ENCODE data around the gene DAP. TPM values are rescaled to one million over a fixed set of nuclear protein-coding genes. Genes with fewer than 3 reads are reported as not detected.

DAP gene
- total RNA-seq, 4 donors from 2014 or later, result 24.3 to 42.4 (median 37.0) TPM

DNA sequence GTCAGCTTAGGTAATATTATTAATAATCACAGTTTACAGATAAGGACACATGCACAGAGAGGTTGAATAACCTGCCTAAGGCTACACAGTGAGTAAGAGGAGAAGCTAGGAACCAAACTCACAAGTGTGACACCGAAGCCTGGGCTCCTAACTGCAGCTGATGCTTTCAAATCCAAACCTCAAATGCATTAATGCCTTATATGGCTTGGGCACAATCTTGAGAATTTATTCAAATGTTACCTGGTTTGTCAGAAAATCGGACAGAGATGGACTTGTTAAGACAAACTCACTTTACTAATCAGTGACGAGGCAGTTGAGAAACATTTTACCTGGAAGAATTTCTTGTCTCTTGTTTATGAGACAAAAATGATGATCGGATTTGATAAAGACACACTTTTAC lies 54.7 kb downstream of the DAP start:
- intact Hi-C loops (cut with DNase I), result no loop called here
- no peaks in the 10 kb centered on the region for H3K27me3 ChIP-seq
- no peak overlapping the region for H3K27ac ChIP-seq (replicated peaks in 1 of 4)
- WGBS, result 96% methylated on average over 4 of the region's 4 CpGs
- H3K4me3 ChIP-seq, result no peak overlapping the region
- DNase-seq (ENCODE audit: extremely low spot score), result no peak
- peaks cover 0 to 8% (median 0%) of the 10 kb centered on the region in 4 donors for H3K36me3 ChIP-seq
- TF ChIP-seq POLR2AphosphoS5 (IDR thresholded peaks at IDR 0.05) (no peak), POLR2A (IDR thresholded peaks at IDR 0.05; ENCODE audit: low read depth) (no peak), EP300 (IDR thresholded peaks at IDR 0.05) (no peak)
- TF ChIP-seq, protein P1, sequence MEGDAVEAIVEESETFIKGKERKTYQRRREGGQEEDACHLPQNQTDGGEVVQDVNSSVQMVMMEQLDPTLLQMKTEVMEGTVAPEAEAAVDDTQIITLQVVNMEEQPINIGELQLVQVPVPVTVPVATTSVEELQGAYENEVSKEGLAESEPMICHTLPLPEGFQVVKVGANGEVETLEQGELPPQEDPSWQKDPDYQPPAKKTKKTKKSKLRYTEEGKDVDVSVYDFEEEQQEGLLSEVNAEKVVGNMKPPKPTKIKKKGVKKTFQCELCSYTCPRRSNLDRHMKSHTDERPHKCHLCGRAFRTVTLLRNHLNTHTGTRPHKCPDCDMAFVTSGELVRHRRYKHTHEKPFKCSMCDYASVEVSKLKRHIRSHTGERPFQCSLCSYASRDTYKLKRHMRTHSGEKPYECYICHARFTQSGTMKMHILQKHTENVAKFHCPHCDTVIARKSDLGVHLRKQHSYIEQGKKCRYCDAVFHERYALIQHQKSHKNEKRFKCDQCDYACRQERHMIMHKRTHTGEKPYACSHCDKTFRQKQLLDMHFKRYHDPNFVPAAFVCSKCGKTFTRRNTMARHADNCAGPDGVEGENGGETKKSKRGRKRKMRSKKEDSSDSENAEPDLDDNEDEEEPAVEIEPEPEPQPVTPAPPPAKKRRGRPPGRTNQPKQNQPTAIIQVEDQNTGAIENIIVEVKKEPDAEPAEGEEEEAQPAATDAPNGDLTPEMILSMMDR (IDR thresholded peaks at IDR 0.05), result no peak
- peaks cover 24 to 30% (median 28%) of the 10 kb centered on the region in 4 donors for H3K4me1 ChIP-seq
- no peaks in the 10 kb centered on the region for H3K9me3 ChIP-seq

DNA sequence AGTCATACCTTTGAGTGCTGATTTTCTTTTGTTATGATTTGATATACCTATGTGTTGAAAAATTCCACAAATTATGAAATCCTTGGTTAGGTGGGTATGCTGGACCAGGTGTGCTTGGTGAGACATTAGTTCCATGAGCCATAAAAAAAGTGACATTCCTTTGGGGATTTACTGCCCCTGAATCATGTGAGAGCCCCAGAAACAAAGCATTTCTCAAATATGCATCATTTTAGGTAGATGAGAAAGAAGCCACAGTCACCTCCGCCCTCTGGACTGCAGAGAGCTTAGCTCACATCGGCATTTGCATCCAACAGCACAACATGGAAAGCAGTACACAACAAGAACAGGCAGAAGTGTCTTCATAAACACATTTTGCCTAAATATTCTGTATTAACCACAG lies 55.3 kb downstream of the DAP start:
- intact Hi-C loops (cut with DNase I), result no loop called here
- Histone ChIP-seq H3K27ac (replicated peaks in 1 of 4) (no peak overlapping the region), H3K27me3 (no peaks in the 10 kb centered on the region), H3K4me3 (no peak overlapping the region), H3K9me3 (no peaks in the 10 kb centered on the region), H3K4me1 (peaks cover 24 to 30% (median 28%) of the 10 kb centered on the region in 4 donors), H3K36me3 (peaks cover 0 to 8% (median 0%) of the 10 kb centered on the region in 4 donors)
- TF ChIP-seq, protein P1 (IDR thresholded peaks at IDR 0.05), result no peak
- TF ChIP-seq POLR2AphosphoS5 (IDR thresholded peaks at IDR 0.05), result no peak
- no peak for TF ChIP-seq POLR2A (IDR thresholded peaks at IDR 0.05; ENCODE audit: low read depth)
- TF ChIP-seq EP300 (IDR thresholded peaks at IDR 0.05), result no peak
- DNase-seq (ENCODE audit: extremely low spot score), result no peak
- WGBS, result 100% methylated on average over 2 of the region's 2 CpGs

DNA sequence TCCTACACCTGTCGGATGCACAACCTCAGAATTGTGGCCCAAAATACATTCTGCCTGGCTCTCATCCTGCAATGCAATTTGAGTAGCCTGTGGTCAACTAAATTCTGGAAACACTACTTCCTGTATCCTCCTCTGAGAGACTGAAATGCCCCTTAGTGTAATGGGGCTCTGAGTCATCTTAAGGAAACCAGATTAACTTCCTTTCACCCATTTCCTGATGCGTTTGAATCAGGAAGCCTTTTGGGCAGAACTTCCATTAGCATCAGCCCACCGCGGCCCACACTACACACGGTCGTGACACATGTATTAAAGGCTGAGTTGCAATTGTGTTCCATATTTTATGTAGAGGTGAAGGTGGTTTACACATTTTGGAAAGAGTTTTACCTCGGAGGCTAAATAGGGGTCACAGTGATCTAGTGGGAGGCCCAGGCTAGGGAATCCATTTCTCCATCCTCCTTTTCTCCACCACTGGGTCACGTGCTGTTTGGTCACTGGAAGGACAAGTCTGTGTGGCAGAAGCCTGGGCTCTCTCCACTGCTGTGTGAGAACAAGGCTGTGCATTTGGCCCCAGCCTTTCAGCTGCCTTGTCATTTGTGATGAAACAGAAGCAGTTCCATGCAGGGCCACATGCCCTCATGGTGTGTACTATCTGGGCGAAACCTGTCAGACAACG lies 55.9 kb downstream of the DAP start:
- intact Hi-C loops (cut with DNase I), result no loop called here
- 75% methylated on average over 10 of the region's 10 CpGs for WGBS
- no peak overlapping the region for H3K4me3 ChIP-seq

DNA sequence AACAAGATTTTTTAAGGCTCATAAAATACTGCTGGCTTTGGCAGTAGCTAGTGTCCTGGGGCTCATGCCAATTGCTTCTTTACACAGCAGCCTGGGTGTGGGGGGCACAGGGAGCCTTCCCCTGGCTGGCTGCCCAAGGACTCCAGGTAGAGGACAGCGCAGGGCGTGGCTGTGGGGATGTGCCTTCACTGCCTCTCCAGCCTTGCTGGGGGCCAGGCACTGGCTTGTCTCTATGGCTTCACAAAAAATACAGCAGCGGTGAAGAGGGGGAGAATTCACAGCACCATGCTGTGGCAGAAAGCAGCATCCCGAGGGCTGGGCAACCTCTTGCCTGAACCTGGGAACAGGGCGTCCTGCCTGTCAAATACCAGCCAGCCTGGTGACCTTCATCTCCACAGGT lies 57.4 kb downstream of the DAP start:
- intact Hi-C loops (cut with DNase I), result no loop called here
- TF ChIP-seq EP300 (IDR thresholded peaks at IDR 0.05) (no peak), POLR2A (IDR thresholded peaks at IDR 0.05; ENCODE audit: low read depth) (no peak), POLR2AphosphoS5 (IDR thresholded peaks at IDR 0.05) (no peak)
- TF ChIP-seq, protein P1 (IDR thresholded peaks at IDR 0.05), result no peak
- WGBS, result 75% methylated on average over 5 of the region's 5 CpGs

More for the DNA sequence above, 55.9 kb downstream of the DAP start:
- peak in 1 of 2 donors; percentile 17 for TF ChIP-seq POLR2AphosphoS5 (IDR thresholded peaks at IDR 0.05)
- TF ChIP-seq, protein P1 (IDR thresholded peaks at IDR 0.05), result no peak
- H3K27ac ChIP-seq (replicated peaks in 1 of 4), result peak overlapping the region in 2 of 4 donors; percentile 3 to 25
- no peak for DNase-seq (ENCODE audit: extremely low spot score)
- H3K27me3 ChIP-seq, result no peaks in the 10 kb centered on the region
- H3K9me3 ChIP-seq, result no peaks in the 10 kb centered on the region
- H3K4me1 ChIP-seq, result peaks cover 24 to 30% (median 28%) of the 10 kb centered on the region in 4 donors
- peaks cover 0 to 8% (median 1%) of the 10 kb centered on the region in 4 donors for H3K36me3 ChIP-seq

More for the DNA sequence above, 57.4 kb downstream of the DAP start:
- no peaks in the 10 kb centered on the region for H3K9me3 ChIP-seq
- H3K4me3 ChIP-seq, result no peak overlapping the region
- no peak for DNase-seq (ENCODE audit: extremely low spot score)
- peaks cover 0 to 5% (median 1%) of the 10 kb centered on the region in 4 donors for H3K36me3 ChIP-seq
- no peaks in the 10 kb centered on the region for H3K27me3 ChIP-seq
- no peak overlapping the region for H3K27ac ChIP-seq (replicated peaks in 1 of 4)
- peaks cover 24 to 30% (median 28%) of the 10 kb centered on the region in 4 donors for H3K4me1 ChIP-seq

Data from esophagus muscularis mucosa (tissue), 4 donors.